IgD-negative memory B cell (primary cell): Measurements from ENCODE around the gene DLGAP1. TPM values are rescaled to one million over a fixed set of nuclear protein-coding genes. Genes with fewer than 3 reads are reported as not detected.

Experiments used
- H3K27ac Mint-ChIP-seq, 3 donors: one replicate each; pipeline ENCODE4 v1.8.0; 2020 to 2022; ENCODE audit warnings: mild to moderate bottlenecking in 3 of 3, mixed read lengths in 3 of 3, moderate library complexity in 1 of 3
- H3K27me3 Mint-ChIP-seq: one replicate; pipeline ENCODE4 v1.8.0; 2021; ENCODE audit warnings: mixed read lengths
- H3K36me3 Mint-ChIP-seq: one replicate; pipeline ENCODE4 v1.8.0; 2020; ENCODE audit warnings: mild to moderate bottlenecking, mixed read lengths
- H3K4me1 Mint-ChIP-seq, 3 donors: one replicate each; pipeline ENCODE4 v1.8.0; 2020 to 2022; ENCODE audit warnings: mixed read lengths in 3 of 3, mild to moderate bottlenecking in 1 of 3
- H3K4me3 Mint-ChIP-seq, 4 donors: one replicate each; pipeline ENCODE4 v1.8.0; 2020 to 2022; ENCODE audit warnings: mild to moderate bottlenecking in 4 of 4, mixed read lengths in 4 of 4, moderate library complexity in 3 of 4
- H3K9me3 Mint-ChIP-seq, 3 donors: one replicate each; pipeline ENCODE4 v1.8.0; 2020 to 2021; ENCODE audit warnings: mixed read lengths in 3 of 3, mild to moderate bottlenecking in 1 of 3
- polyA plus RNA-seq: library from polyadenylated mRNA; unstranded; fragments of 300-500 nt; fragmentation: Illumina TruSeq; gene quantifications from one replicate; pipeline ENCODE4 v1.2.3, GENCODE V29; 2021

The DLGAP1 gene
- polyA plus RNA-seq, 1 donor from 2014 or later, result not detected

GRCh38 chr18:4101009-4101408 lies 354.1 kb downstream of the DLGAP1 start:
- Mint-ChIP-seq H3K9me3 (no peaks in the 10 kb centered on the region), H3K4me3 (no peak overlapping the region), H3K27me3 (no peaks in the 10 kb centered on the region), H3K36me3 (no peaks in the 10 kb centered on the region), H3K4me1 (peaks cover 0 to 4% (median 0%) of the 10 kb centered on the region in 3 donors), H3K27ac (no peak overlapping the region)

DNA sequence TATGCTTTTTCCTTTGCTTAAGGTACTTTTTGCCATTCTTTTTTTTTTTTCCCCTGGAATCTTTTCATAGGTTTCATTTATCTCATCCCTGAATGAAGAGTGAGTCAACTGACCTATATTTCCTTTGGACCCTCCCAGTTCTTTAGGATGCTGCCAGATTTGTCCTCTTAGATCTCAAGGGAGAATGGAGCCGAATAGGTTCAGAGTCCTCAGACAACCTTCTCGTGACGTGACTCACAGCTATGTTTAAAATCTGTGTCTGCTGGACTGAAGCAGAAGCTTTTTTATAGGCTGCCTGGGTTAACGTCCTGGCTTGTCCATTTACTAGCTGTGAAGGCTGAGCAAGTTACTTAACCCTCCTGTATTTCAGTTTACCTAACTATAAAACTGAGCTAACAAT lies 358.6 kb downstream of the DLGAP1 start:
- Mint-ChIP-seq H3K27me3 (no peaks in the 10 kb centered on the region), H3K36me3 (no peaks in the 10 kb centered on the region), H3K4me3 (no peak overlapping the region), H3K9me3 (peaks cover 0 to under 1% (median 0%) of the 10 kb centered on the region in 3 donors), H3K27ac (no peak overlapping the region), H3K4me1 (peaks cover 0 to 4% (median 0%) of the 10 kb centered on the region in 3 donors)

DNA sequence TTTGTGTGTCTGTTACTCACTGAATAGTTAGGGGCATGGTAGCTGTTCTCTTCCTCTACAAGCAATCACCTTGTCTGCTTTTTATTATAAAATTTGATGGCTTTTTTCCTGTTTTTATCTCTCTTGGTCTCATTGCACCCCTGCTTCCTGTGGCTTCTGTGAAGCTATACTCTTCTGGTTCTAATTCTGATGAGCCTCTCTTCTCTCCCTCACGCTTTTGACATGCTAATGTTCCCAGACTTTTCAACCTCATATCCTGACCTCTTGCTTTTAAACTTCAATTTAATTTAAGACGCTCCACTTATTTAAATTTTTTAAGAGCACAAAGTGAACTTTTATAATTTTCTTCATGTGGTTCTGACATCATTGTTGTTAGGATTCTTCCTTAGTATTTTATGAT lies 361.4 kb downstream of the DLGAP1 start:
- Mint-ChIP-seq H3K36me3 (no peaks in the 10 kb centered on the region), H3K4me3 (no peak overlapping the region), H3K4me1 (no peaks in the 10 kb centered on the region), H3K27me3 (no peaks in the 10 kb centered on the region), H3K27ac (no peak overlapping the region), H3K9me3 (peaks cover 0 to 9% (median 6%) of the 10 kb centered on the region in 3 donors)

- no peak overlapping the region for H3K27ac Mint-ChIP-seq
- peaks cover 0 to 13% (median 8%) of the 10 kb centered on the region in 3 donors for H3K9me3 Mint-ChIP-seq
- H3K4me3 Mint-ChIP-seq, result no peak overlapping the region
- H3K27me3 Mint-ChIP-seq, result no peaks in the 10 kb centered on the region
- no peaks in the 10 kb centered on the region for H3K4me1 Mint-ChIP-seq
- no peaks in the 10 kb centered on the region for H3K36me3 Mint-ChIP-seq
These were observed 370.7 kb downstream of the DLGAP1 start for GRCh38 chr18:4084382-4084900.

DNA sequence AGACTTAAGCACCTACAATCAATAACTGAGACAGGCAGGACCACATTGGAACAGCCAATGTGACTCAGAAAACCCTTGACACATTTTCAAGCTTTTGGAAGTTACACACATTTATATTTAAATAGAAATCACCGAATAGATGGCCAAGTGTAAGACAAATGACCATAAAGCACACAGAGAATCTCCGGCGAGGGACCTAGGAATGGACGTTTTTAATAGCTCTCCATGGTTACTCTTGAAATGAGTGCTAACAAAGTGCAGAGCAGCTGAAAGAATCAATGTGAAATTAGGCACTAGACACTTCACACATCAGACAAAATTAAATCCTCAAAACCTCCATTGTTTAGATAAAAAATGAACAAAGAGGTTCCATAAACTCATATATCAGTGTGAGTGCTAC lies 376.9 kb downstream of the DLGAP1 start:
- no peak overlapping the region for H3K27ac Mint-ChIP-seq
- H3K4me3 Mint-ChIP-seq, result no peak overlapping the region
- peaks cover 0 to 5% (median 0%) of the 10 kb centered on the region in 3 donors for H3K9me3 Mint-ChIP-seq
- no peaks in the 10 kb centered on the region for H3K27me3 Mint-ChIP-seq
- H3K36me3 Mint-ChIP-seq, result no peaks in the 10 kb centered on the region
- H3K4me1 Mint-ChIP-seq, result no peaks in the 10 kb centered on the region

GRCh38 chr18:4077721-4078120 lies 377.4 kb downstream of the DLGAP1 start:
- no peak overlapping the region for H3K4me3 Mint-ChIP-seq
- H3K4me1 Mint-ChIP-seq, result no peaks in the 10 kb centered on the region
- H3K27me3 Mint-ChIP-seq, result no peaks in the 10 kb centered on the region
- peaks cover 0 to 1% (median 0%) of the 10 kb centered on the region in 3 donors for H3K9me3 Mint-ChIP-seq
- no peak overlapping the region for H3K27ac Mint-ChIP-seq
- no peaks in the 10 kb centered on the region for H3K36me3 Mint-ChIP-seq

DNA sequence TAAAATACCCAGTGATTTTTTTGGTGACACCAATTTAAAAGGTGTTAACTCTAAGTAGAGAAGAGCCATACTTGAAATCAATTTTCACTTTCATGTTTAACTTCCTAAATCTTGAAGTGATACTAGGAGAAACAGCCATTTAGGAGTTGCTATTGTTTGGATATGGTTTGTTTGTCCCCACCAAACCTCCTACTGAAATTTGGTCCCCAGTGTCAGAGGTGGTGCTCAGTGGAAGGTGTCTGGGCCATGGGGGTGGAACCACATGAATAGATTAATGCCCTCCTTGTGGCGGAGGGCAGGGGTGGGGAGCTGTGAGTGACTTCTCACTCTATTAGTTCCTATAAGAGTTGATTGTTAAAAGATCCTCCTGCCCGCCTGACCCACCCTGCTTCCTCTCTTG lies 377.9 kb downstream of the DLGAP1 start:
- Mint-ChIP-seq H3K4me1 (no peaks in the 10 kb centered on the region), H3K27me3 (no peaks in the 10 kb centered on the region), H3K36me3 (no peaks in the 10 kb centered on the region), H3K27ac (no peak overlapping the region), H3K4me3 (no peak overlapping the region), H3K9me3 (no peaks in the 10 kb centered on the region)

GRCh38 chr18:4074647-4075046 lies 380.5 kb downstream of the DLGAP1 start:
- Mint-ChIP-seq H3K27me3 (peaks cover 2% of the 10 kb centered on the region), H3K36me3 (no peaks in the 10 kb centered on the region), H3K27ac (no peak overlapping the region), H3K4me1 (no peaks in the 10 kb centered on the region), H3K4me3 (no peak overlapping the region), H3K9me3 (no peaks in the 10 kb centered on the region)

DNA sequence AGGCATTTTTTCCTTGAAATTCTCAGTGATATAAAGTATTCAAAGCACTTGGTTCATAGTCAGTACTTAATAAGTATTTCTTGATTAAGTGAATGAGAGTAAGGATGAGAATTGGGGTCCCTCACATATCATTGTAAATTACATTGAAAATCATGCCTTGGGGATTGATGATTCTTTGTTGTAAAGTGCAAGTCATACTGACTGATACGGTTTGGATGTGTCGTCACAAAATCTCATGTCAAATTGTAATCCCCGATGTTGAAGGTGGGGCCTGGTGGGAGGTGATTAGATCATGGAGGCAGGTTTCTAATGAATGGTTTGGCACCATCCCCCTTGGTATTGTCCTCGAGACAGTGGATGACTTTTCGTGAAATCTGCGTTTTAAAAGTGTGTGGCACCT lies 385.9 kb downstream of the DLGAP1 start:
- Mint-ChIP-seq H3K9me3 (peaks cover 2 to 18% (median 5%) of the 10 kb centered on the region in 3 donors), H3K4me3 (no peak overlapping the region), H3K36me3 (no peaks in the 10 kb centered on the region), H3K27me3 (peaks cover 2% of the 10 kb centered on the region), H3K4me1 (peaks cover 0 to 2% (median 0%) of the 10 kb centered on the region in 3 donors), H3K27ac (no peak overlapping the region)

- Mint-ChIP-seq H3K27ac (no peak overlapping the region), H3K9me3 (peaks cover 2 to 18% (median 5%) of the 10 kb centered on the region in 3 donors), H3K27me3 (peaks cover 2% of the 10 kb centered on the region), H3K4me1 (peaks cover 0 to 2% (median 0%) of the 10 kb centered on the region in 3 donors), H3K4me3 (no peak overlapping the region), H3K36me3 (no peaks in the 10 kb centered on the region)
These were observed 386.5 kb downstream of the DLGAP1 start for GRCh38 chr18:4068552-4069158.

DNA sequence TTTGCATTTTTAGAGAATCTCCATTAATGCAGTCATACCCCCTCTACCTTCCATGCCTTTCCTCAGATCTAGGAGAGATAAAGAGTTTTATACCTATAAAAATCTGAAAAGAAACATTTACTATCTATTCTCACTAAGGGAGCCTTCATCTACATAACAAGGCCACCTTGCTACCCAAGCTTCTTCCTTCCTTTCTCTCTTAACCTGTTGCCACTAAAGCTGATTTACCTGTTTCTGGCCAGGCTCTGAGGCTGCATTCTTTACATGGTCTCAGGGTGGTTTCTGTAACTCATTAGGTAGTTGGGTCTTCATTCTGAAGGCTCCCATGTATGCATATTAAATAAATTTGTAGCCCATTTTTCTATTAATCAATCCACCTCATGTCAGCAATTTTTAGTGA lies 391.6 kb downstream of the DLGAP1 start:
- Mint-ChIP-seq H3K27me3 (no peaks in the 10 kb centered on the region), H3K9me3 (peaks cover 4 to 30% (median 9%) of the 10 kb centered on the region in 3 donors), H3K4me3 (no peak overlapping the region), H3K36me3 (no peaks in the 10 kb centered on the region), H3K4me1 (no peaks in the 10 kb centered on the region), H3K27ac (no peak overlapping the region)

DNA sequence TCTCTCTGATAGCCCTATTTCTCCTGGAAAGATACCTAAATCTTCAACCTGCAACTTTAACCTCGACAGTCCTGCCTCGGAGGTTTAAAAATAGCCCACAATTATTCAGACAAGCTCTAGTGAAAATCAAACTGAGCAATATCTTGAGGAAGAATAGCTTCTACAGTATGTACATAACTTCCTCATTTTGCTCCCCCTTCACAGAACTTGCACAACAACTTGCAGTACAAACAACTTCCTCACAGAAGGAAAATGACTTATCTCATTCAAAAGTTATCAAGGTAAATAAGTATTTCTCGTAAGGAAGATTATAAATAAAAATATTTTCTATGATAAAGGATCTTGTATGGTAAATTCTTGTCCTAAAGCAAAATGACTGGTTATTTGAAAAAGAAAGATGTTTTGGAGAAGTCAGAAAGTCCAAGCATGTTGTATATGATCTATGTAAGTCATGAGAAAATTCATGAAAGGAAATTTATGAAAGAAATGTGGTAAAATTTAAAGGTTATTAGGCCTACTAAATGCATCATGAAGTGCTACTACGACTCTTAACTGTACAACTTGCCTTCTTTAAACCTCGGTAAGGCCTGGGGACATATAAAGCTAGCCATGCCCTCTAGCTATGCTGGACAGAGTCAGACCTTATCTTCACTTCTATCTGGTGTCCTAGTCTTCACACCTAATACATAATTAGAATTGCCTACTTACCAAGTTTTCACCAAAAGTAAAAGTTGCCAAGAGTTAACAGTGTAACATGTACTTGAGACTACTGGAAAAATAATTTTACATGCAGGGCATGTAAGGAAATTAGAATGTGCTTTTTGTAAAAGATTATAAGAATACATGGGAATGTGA lies 394.5 kb downstream of the DLGAP1 start:
- no peaks in the 10 kb centered on the region for H3K36me3 Mint-ChIP-seq
- no peaks in the 10 kb centered on the region for H3K27me3 Mint-ChIP-seq
- no peaks in the 10 kb centered on the region for H3K4me1 Mint-ChIP-seq
- no peak overlapping the region for H3K27ac Mint-ChIP-seq
- peaks cover 5 to 16% (median 6%) of the 10 kb centered on the region in 3 donors for H3K9me3 Mint-ChIP-seq
- H3K4me3 Mint-ChIP-seq, result no peak overlapping the region

DNA sequence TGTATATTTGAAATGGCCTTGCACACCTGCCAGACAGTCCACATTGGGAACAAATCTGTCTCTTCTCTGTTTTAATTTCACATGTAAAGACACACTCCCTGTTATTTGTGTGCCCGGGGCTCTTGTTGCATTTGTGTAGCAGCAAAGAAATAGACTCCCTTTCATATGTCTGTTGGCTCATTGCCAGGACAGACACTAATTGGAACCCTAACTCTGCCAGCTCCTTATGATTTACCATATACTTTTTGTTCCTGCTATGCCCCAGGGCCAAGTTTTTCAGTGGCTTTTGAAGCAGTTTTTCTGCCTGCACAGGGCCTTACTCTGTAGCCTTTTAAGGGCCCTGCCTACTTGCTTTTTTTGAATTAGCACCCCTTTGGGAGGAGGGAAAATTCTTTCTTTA lies 396.9 kb downstream of the DLGAP1 start:
- H3K4me3 Mint-ChIP-seq, result no peak overlapping the region
- H3K27me3 Mint-ChIP-seq, result no peaks in the 10 kb centered on the region
- H3K9me3 Mint-ChIP-seq, result peaks cover 7 to 16% (median 7%) of the 10 kb centered on the region in 3 donors
- no peaks in the 10 kb centered on the region for H3K36me3 Mint-ChIP-seq
- H3K27ac Mint-ChIP-seq, result no peak overlapping the region
- H3K4me1 Mint-ChIP-seq, result no peaks in the 10 kb centered on the region

- H3K27me3 Mint-ChIP-seq, result peaks cover 1% of the 10 kb centered on the region
- H3K27ac Mint-ChIP-seq, result no peak overlapping the region
- H3K4me1 Mint-ChIP-seq, result no peaks in the 10 kb centered on the region
These were observed 414.6 kb downstream of the DLGAP1 start for GRCh38 chr18:4040391-4041092.

DNA sequence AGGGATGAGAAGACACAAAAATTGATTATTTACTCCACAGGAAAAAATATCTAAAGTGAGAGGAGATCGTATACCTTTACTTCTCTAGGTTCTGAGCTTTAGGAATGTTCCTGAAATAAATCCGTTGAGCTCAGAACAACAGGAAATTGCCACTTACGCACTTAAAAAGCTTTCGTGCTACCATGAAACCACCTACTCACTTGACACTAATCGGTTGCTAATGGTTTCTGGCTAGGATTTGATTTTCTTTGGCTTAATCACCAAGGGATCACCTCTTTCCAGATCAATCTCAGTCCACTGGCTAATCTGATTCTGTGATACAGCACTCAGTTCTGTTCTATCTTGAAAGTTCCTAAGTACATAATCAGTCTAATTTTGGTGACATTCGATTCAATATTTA lies 419.6 kb downstream of the DLGAP1 start:
- H3K4me3 Mint-ChIP-seq, result no peak overlapping the region

More at GRCh38 chr18:4040391-4041092, 414.6 kb downstream of the DLGAP1 start:
- H3K4me3 Mint-ChIP-seq, result no peak overlapping the region
- no peaks in the 10 kb centered on the region for H3K36me3 Mint-ChIP-seq
- no peaks in the 10 kb centered on the region for H3K9me3 Mint-ChIP-seq

More for the DNA sequence above, 419.6 kb downstream of the DLGAP1 start:
- Mint-ChIP-seq H3K9me3 (peaks cover 0 to 1% (median 0%) of the 10 kb centered on the region in 3 donors), H3K27me3 (peaks cover 1% of the 10 kb centered on the region), H3K4me1 (no peaks in the 10 kb centered on the region), H3K27ac (no peak overlapping the region), H3K36me3 (no peaks in the 10 kb centered on the region)
